ENCODE results near the gene PRSS27. TPM values are rescaled to one million over a fixed set of nuclear protein-coding genes. Genes with fewer than 3 reads are reported as not detected.
A peak's percentile ranks its signal among the peaks of the same experiment; 100 is the strongest.

Gene PRSS27
- total RNA-seq, 2 experiments from 2014 or later, result 1.2 to 1.4 TPM

DNA sequence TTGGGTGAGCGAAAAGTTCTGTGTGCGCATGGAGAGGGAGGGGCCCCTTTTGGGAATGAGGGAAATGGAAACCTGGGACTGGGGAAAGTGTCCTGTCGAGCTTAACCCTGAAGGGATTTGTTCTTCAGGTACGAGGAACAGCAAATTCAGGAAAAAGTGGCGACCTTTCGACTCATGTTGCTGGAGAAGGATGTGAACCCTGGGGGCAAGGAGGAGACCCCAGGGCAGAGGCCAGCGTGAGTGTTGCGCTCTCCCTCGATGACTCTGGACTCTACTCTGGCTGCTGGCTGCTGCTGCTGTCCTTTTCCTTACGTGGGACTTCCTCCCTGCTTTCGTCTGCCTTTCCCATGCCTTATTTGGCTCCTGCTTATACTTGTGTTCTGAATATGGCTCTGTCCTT, 37.3 kb upstream of the PRSS27 start:
- Mint-ChIP-seq H3K4me3 (no peak overlapping the region), H3K27me3 (no peaks in the 10 kb centered on the region), H3K36me3 (ENCODE audit: low read depth) (peaks cover 89% of the 10 kb centered on the region), H3K27ac (peak overlapping the region; percentile 60), H3K4me1 (ENCODE audit: low read depth) (peaks cover 43% of the 10 kb centered on the region), H3K9me3 (no peaks in the 10 kb centered on the region)
- intact Hi-C loops (cut with micrococcal nuclease), result no loop called here
- TF ChIP-seq, protein P1, sequence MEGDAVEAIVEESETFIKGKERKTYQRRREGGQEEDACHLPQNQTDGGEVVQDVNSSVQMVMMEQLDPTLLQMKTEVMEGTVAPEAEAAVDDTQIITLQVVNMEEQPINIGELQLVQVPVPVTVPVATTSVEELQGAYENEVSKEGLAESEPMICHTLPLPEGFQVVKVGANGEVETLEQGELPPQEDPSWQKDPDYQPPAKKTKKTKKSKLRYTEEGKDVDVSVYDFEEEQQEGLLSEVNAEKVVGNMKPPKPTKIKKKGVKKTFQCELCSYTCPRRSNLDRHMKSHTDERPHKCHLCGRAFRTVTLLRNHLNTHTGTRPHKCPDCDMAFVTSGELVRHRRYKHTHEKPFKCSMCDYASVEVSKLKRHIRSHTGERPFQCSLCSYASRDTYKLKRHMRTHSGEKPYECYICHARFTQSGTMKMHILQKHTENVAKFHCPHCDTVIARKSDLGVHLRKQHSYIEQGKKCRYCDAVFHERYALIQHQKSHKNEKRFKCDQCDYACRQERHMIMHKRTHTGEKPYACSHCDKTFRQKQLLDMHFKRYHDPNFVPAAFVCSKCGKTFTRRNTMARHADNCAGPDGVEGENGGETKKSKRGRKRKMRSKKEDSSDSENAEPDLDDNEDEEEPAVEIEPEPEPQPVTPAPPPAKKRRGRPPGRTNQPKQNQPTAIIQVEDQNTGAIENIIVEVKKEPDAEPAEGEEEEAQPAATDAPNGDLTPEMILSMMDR (IDR thresholded peaks at IDR 0.05), result no peak
- POLR2A ChIA-PET, result interaction anchor here (1.2 to 4.6 kb wide), 6 partner anchors 8 to 21 kb away, joined by 4 to 45 read pairs (median 9); no protein-coding TSS in a partner anchor
- CTCF ChIA-PET, result interaction anchor here (1.1 kb wide), 1 partner anchor 111 kb away, joined by 3 read pairs; no protein-coding TSS in a partner anchor
- DNase-seq (no peak), ATAC-seq (no peak)

- no peak for DNase-seq
- no peaks in the 10 kb centered on the region for H3K27me3 Mint-ChIP-seq
- ChIA-PET CTCF (no interaction called here), POLR2A (interaction anchor here (0.9 to 4.6 kb wide), 5 partner anchors 9 to 112 kb away, joined by 3 to 45 read pairs (median 9); no protein-coding TSS in a partner anchor)
- H3K36me3 Mint-ChIP-seq (ENCODE audit: low read depth), result peaks cover 81% of the 10 kb centered on the region
- peaks cover 44% of the 10 kb centered on the region for H3K4me1 Mint-ChIP-seq (ENCODE audit: low read depth)
- no peaks in the 10 kb centered on the region for H3K9me3 Mint-ChIP-seq
- intact Hi-C loops (cut with micrococcal nuclease), result no loop called here
- ATAC-seq, result no peak
- H3K27ac Mint-ChIP-seq, result peak overlapping the region; percentile 59
- TF ChIP-seq, protein P1 (IDR thresholded peaks at IDR 0.05), result no peak
- H3K4me3 Mint-ChIP-seq, result no peak overlapping the region
These were observed 36.4 kb upstream of the PRSS27 start for GRCh38 chr16:2756288-2757015.

DNA sequence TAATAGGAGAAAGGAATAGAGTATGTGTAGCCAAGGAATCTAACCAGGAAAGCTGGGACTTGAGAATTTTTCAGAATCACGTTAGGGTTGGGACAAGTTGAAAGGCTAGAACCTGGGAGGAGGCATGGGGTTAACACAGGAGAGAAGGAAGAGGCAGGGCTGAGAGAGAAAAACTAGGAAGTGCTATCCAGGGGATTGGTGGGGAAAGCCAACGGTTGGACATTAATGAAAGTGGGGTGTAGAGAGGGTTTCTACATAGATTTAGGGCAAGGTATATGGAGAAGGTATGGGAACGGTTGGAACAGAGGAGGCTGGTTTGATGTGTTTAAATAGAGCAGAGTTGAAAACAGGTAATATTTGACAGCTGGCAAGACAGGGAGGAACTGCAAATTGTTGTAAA, 35.1 kb upstream of the PRSS27 start:
- peaks cover 75% of the 10 kb centered on the region for H3K36me3 Mint-ChIP-seq (ENCODE audit: low read depth)
- peaks cover 1% of the 10 kb centered on the region for H3K9me3 Mint-ChIP-seq
- DNase-seq (no peak), ATAC-seq (no peak)
- intact Hi-C loops (cut with micrococcal nuclease), result no loop called here
- no peaks in the 10 kb centered on the region for H3K27me3 Mint-ChIP-seq
- ChIA-PET CTCF (no interaction called here), POLR2A (interaction anchor here (3.6 to 5.5 kb wide), 3 partner anchors 9 to 20 kb away, joined by 36 to 80 read pairs (median 45); partner anchors contain the start of gene ELOB)
- TF ChIP-seq, protein P1 (IDR thresholded peaks at IDR 0.05), result no peak
- H3K27ac Mint-ChIP-seq, result peak overlapping the region; percentile 94
- peak overlapping the region; percentile 99 for H3K4me3 Mint-ChIP-seq
- peaks cover 53% of the 10 kb centered on the region for H3K4me1 Mint-ChIP-seq (ENCODE audit: low read depth)

DNA sequence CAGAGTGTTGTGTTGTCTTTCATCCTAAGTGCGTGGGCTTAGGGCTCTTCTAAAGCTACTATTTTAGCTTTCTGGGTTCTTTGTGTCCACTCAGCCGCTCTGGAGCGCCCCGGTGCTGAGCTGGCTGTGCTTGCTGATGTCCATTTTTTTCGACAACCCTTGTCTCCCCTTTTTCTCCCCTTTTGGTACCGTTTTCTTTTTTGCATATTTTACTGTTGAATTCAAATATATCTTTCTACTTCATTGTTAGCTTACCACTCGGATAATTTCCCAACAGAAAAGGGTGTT, 33.7 kb upstream of the PRSS27 start:
- TF ChIP-seq, protein P1 (IDR thresholded peaks at IDR 0.05), result no peak
- intact Hi-C loops (cut with micrococcal nuclease), result no loop called here
- peak overlapping the region; percentile 99 for H3K4me3 Mint-ChIP-seq
- H3K27me3 Mint-ChIP-seq, result no peaks in the 10 kb centered on the region
- H3K9me3 Mint-ChIP-seq, result peaks cover 1% of the 10 kb centered on the region
- no peak for DNase-seq
- peaks cover 65% of the 10 kb centered on the region for H3K36me3 Mint-ChIP-seq (ENCODE audit: low read depth)
- no peak for ATAC-seq
- peak overlapping the region; percentile 94 for H3K27ac Mint-ChIP-seq
- ChIA-PET CTCF (interaction anchor here (0.6 to 1.4 kb wide), 3 partner anchors 31 to 252 kb away, joined by 3 read pairs; no protein-coding TSS in a partner anchor), POLR2A (interaction anchor here (0.6 to 5.5 kb wide), 10 partner anchors 11 to 114 kb away, joined by 3 to 80 read pairs (median 4); partner anchors contain the start of gene ELOB)
- peaks cover 45% of the 10 kb centered on the region for H3K4me1 Mint-ChIP-seq (ENCODE audit: low read depth)
